Left ventricle myocardium inferior (tissue), 1 donor: ENCODE measurements around the gene ISOC1. TPM values are rescaled to one million over a fixed set of nuclear protein-coding genes. Genes with fewer than 3 reads are reported as not detected.

Source experiments
- DNase-seq: peaks from one replicate; pipeline ENCODE4 v3.0.0-alpha.2; 2020
- H3K27ac ChIP-seq: fragments of 200-600 bp; replicated peaks from 2 replicates; pipeline ENCODE4 v1.8.0; 2021
- H3K27me3 ChIP-seq: fragments of 200-600 bp; 2 replicates; pipeline ENCODE4 v1.8.0; 2021; ENCODE audit warnings: low read depth
- H3K36me3 ChIP-seq: fragments of 200-600 bp; 2 replicates; pipeline ENCODE4 v1.8.0; 2021
- H3K4me1 ChIP-seq: fragments of 200-600 bp; 2 replicates; pipeline ENCODE4 v1.8.0; 2021
- H3K4me3 ChIP-seq: fragments of 200-600 bp; 2 replicates; pipeline ENCODE4 v1.8.0; 2021; ENCODE audit warnings: mild to moderate bottlenecking, moderate library complexity
- H3K9me3 ChIP-seq: fragments of 200-600 bp; replicated peaks from 2 replicates; pipeline ENCODE4 v1.8.0; 2021
- CTCF ChIP-seq: fragments of 200-600 bp; IDR thresholded peaks from 2 replicates; pipeline ENCODE4 v1.8.0; 2021; ENCODE audit warnings: antibody characterized with exemption, mild to moderate bottlenecking, borderline replicate concordance
- intact Hi-C: fragments of 100-400 bp; cut with micrococcal nuclease; formaldehyde crosslinking; loops from one replicate; pipeline ENCODE4 v1.11.0; 2022
- microRNA-seq: library from miRNA; unstranded; fragments of <30 nt; microRNA quantifications from one replicate; pipeline ENCODE4 v1.2.0, GENCODE V29; 2020
- total RNA-seq: library from RNA; stranded (reverse); fragmentation: NEBNext Ultra II Directional; extraction: Animal tissue kit (Norgen Biotek cat#: 25700); gene quantifications from one replicate; pipeline ENCODE4 v1.2.1, GENCODE V29; 2021
- donor health status: DM: no; HTN: yes; CAD: no; lungs with severe emphysema.

The ISOC1 gene
- total RNA-seq, 1 donor from 2014 or later = 112 TPM

- no peak overlapping the region for H3K4me3 ChIP-seq
- TF ChIP-seq CTCF = no peak
- intact Hi-C loops = no loop called here
Observed at GRCh38 chr5:129141696-129142095, 47.1 kb downstream of the ISOC1 start.

GRCh38 chr5:129155876-129156275 lies 61.3 kb downstream of the ISOC1 start:
- DNase-seq = no peak
- H3K9me3 ChIP-seq = peaks cover 23% of the 10 kb centered on the region
- H3K36me3 ChIP-seq = peaks cover 10% of the 10 kb centered on the region
- H3K27me3 ChIP-seq = no peaks in the 10 kb centered on the region
- no peak overlapping the region for H3K27ac ChIP-seq
- H3K4me1 ChIP-seq = no peaks in the 10 kb centered on the region
- H3K4me3 ChIP-seq = no peak overlapping the region
- TF ChIP-seq CTCF = no peak
- intact Hi-C loops = no loop called here

More at GRCh38 chr5:129141696-129142095, 47.1 kb downstream of the ISOC1 start:
- no peak for DNase-seq
- H3K4me1 ChIP-seq = peaks cover 3% of the 10 kb centered on the region
- no peaks in the 10 kb centered on the region for H3K27me3 ChIP-seq
- peaks cover 5% of the 10 kb centered on the region for H3K9me3 ChIP-seq
- no peaks in the 10 kb centered on the region for H3K36me3 ChIP-seq
- H3K27ac ChIP-seq = no peak overlapping the region

DNA sequence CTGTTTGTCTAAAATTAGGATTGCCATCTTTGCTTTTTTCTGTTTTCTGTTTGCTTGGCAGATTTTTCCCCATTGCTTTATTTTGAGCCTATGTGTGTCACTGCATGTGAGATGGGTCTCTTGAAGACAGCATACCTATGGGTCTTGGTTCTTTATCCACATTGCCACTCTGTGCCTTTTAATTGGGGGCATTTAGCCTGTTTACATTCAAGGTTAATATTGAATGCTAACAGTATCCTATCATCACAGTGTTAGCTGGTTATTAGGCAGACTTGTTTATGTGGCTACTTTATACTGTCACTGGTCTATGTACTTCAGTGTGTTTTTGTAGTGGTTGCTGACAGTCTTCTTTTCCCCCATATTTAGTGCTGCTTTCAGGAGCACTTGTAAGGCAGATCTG lies 67.3 kb downstream of the ISOC1 start:
- no peaks in the 10 kb centered on the region for H3K27me3 ChIP-seq
- no peak overlapping the region for H3K4me3 ChIP-seq
- DNase-seq = no peak
- intact Hi-C loops = no loop called here
- peaks cover 44% of the 10 kb centered on the region for H3K9me3 ChIP-seq
- H3K27ac ChIP-seq = no peak overlapping the region
- TF ChIP-seq CTCF = no peak
- no peaks in the 10 kb centered on the region for H3K36me3 ChIP-seq
- H3K4me1 ChIP-seq = no peaks in the 10 kb centered on the region

Small RNA genes within 50 kb of the gene (microRNA-seq; reads per million reads assigned to microRNA genes)
- 1.6 reads per million for gene MIR4633

Other genes starting within 250 kb of the ISOC1 start
- gene SLC27A6, start 129.3 kb upstream of the ISOC1 start, total RNA-seq = 61.1 TPM